GM19099 (cell line): ENCODE results near the gene CEP57L1.

Experiments
- POLR2A ChIP-seq: IDR thresholded peaks from 3 replicates; pipeline ENCODE4 v1.6.1; 2011; ENCODE audit warnings: low read depth; ENCODE audit not compliant: insufficient read length; ENCODE audit errors: extremely low read depth

Gene CEP57L1

GRCh38 chr6:109060571-109060970 is 34.7 kb upstream of the CEP57L1 start:
- TF ChIP-seq POLR2A: no peak

GRCh38 chr6:109062216-109062615 is 33.1 kb upstream of the CEP57L1 start:
- TF ChIP-seq POLR2A: no peak

DNA sequence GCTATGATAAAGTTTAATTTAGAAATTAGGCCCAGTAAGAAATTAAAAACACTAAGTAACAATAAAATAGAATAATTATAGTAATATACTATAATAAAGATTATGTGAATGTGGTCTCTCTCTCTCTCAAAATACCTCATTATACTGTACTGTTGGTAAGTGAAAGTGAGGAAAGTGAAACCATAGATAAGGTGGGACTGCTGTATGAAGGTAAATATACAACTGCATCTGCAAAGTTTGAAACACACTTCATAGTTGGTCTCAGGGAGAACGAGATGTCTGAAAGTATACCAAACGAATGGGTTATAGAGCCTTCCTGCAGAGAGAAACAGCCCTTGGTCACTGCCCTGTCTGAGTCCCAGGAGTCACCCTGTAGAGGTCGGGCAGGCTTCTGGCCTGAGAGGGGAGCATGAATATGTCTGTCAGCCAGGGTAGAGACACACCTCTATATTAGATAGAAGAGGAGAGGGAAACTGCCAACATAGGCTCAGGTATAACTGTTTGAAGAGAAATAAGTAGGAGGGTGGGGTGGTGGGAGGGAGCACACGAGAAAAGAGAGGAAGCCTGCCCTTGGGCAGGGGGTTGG is 32.4 kb upstream of the CEP57L1 start:
- TF ChIP-seq POLR2A: no peak

GRCh38 chr6:109069746-109070145 is 25.6 kb upstream of the CEP57L1 start:
- TF ChIP-seq POLR2A: no peak

GRCh38 chr6:109071125-109071917 is 24.0 kb upstream of the CEP57L1 start:
- TF ChIP-seq POLR2A: no peak

- no peak for TF ChIP-seq POLR2A
Measured at GRCh38 chr6:109073344-109074132, 21.8 kb upstream of the CEP57L1 start.

- TF ChIP-seq POLR2A: no peak
Measured at GRCh38 chr6:109074133-109074415, 21.2 kb upstream of the CEP57L1 start.

- TF ChIP-seq POLR2A: no peak
Measured at GRCh38 chr6:109075934-109076333, 19.4 kb upstream of the CEP57L1 start.

DNA sequence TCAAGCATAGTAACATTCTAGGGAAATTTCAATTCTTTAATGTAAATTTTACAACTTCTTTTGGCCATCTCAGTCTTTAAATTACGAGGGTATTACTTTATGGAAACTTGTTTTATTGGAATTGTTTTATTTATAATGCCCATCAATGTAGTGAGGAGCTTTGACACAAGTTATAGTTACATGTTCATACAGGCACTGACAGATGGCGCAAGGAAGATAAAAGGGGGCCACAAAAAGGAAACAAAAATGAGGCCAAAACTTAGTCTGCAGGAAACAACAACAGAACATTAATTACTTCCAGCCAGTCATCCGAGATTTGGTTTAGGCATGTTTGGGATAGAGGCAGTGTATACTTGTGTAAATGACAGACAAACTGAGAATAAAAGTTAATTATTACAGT is 18.9 kb upstream of the CEP57L1 start:
- TF ChIP-seq POLR2A: no peak

DNA sequence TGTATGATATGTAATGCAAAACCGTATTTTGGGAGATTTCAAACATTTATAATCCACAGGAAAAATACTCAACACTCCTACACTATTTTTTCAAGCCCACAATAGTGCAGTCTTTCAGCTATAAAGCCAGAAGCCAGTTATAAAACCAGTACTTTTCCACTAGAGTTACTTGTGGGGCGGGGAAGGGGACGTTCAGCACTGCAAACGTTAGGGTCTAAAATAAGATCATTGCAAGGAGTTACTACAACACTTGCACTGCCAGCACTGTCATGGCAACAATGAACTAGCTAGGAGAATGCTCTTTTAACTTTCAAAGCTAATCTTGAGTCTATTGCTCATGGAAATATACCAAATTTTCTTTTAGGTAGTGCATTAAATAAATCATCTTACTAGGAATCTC is 15.3 kb upstream of the CEP57L1 start:
- no peak for TF ChIP-seq POLR2A

GRCh38 chr6:109081026-109081425 is 14.3 kb upstream of the CEP57L1 start:
- no peak for TF ChIP-seq POLR2A

DNA sequence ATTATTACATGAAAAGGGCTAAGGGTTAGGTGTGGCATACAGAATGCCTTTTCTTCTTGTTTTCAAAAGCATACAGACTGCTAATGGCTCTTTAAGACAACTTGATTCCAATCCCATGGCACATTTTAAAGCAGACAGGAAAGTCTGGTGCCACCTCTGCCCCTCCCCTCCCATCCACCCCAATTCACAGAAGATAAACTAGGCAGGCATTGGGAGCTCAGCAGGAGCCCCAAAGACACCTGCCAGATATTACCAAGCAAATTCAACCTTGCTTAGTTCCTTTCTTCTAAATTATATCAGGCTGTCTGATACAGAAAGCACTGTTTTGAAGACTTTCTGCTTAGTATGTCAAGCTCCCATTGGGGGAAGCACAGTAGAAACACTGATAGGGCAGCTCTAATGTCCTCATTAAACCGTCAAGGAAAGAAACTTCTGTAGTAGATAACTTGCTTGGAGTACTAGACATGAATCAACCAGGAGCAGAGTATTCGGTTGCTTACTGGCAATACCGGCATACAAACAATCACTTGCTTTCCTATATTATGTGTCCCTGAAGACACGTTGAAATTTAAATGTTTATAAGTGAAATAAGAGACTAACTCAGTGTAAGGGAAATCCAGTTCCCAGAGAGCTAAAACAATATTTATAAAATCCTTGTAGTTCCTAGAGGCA is 13.7 kb upstream of the CEP57L1 start:
- TF ChIP-seq POLR2A: no peak

GRCh38 chr6:109082188-109082577 is 13.1 kb upstream of the CEP57L1 start:
- TF ChIP-seq POLR2A: no peak

- no peak for TF ChIP-seq POLR2A
Measured at GRCh38 chr6:109083657-109084056, 11.7 kb upstream of the CEP57L1 start.

GRCh38 chr6:109087661-109088264 is 7.5 kb upstream of the CEP57L1 start:
- TF ChIP-seq POLR2A: no peak
